Subcutaneous adipose tissue (tissue), 4 donors: ENCODE measurements around the gene RAP1GAP2. TPM values are rescaled to one million over a fixed set of nuclear protein-coding genes. Genes with fewer than 3 reads are reported as not detected.

Source experiments
- total RNA-seq, 4 donors: library from RNA; depleted of rRNA; stranded (reverse); fragments of >200 nt; gene quantifications; one replicate each; pipeline ENCODE4 v1.1.0, GENCODE V29; 2016
- TF ChIP-seq, protein P1 (sequence below): fragments of 450-650 bp; IDR thresholded peaks from one replicate; pipeline ENCODE4 v1.5.1; 2016; ENCODE audit warnings: low read depth, mild to moderate bottlenecking, control low read depth, antibody characterized with exemption, moderate library complexity

The RAP1GAP2 gene
- total RNA-seq, 4 donors from 2014 or later = 1.9 to 6.1 (median 3.4) TPM

DNA sequence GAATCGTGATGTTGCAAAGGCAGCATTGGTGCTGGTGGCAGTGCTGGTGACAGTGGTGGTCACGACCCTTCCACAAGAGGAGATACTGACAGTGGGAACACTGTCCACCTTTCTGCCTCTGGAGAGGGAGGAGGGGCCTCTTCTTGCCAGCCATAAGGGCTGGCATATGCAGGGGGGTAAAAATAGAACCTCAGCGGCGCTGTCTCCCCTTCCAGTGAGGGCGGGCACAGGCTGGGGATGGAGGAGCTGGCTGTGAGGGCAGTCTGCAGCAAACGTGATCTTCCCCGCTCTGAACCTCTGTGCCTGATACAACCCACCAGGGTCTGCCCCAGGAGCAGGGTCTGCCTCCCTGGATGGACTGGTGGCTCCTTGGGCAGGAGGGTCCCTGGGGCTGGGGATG is 3.4 kb downstream of the RAP1GAP2 start:
- TF ChIP-seq, protein P1, sequence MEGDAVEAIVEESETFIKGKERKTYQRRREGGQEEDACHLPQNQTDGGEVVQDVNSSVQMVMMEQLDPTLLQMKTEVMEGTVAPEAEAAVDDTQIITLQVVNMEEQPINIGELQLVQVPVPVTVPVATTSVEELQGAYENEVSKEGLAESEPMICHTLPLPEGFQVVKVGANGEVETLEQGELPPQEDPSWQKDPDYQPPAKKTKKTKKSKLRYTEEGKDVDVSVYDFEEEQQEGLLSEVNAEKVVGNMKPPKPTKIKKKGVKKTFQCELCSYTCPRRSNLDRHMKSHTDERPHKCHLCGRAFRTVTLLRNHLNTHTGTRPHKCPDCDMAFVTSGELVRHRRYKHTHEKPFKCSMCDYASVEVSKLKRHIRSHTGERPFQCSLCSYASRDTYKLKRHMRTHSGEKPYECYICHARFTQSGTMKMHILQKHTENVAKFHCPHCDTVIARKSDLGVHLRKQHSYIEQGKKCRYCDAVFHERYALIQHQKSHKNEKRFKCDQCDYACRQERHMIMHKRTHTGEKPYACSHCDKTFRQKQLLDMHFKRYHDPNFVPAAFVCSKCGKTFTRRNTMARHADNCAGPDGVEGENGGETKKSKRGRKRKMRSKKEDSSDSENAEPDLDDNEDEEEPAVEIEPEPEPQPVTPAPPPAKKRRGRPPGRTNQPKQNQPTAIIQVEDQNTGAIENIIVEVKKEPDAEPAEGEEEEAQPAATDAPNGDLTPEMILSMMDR = no peak

DNA sequence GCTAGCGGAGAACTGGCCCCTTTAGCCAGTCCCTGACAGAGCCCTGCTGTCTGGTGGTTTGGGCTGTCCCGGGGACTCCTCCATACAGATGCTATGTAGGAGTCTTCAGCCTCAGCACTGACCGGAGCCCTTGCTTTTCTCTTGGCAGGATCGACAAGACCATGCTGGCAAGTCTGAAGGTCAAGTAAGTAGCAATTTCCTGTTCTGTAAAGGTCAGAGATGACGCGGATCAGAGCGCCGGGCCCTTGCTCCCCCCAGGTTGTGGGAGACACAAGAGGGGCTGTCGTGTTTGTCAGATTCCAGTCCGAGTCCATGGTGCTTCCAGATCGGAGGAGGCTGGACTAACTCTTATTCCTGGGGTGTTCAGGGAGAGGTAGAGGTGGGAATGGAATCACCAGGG is 4.1 kb downstream of the RAP1GAP2 start:
- TF ChIP-seq, protein P1 = no peak

DNA sequence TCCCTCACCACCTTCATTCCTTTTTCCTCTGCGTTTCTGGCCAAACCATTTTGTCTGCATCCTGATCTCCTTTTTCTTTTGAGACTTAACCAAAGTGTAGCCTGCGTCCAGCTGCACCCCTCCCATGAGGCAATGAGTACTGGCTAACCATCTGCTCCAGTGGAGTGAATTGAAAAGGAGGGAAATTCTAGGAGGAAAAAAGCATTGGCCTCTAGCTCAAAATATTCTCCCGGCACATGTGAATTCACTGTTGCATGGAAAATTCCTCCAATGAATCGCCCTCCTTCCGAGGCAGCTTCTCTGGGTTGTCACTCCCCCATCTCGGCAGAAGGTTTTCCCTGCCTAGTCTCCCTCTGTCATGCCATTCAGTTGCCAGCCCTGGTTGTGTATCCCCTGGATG is 5.6 kb downstream of the RAP1GAP2 start:
- TF ChIP-seq, protein P1 = no peak

DNA sequence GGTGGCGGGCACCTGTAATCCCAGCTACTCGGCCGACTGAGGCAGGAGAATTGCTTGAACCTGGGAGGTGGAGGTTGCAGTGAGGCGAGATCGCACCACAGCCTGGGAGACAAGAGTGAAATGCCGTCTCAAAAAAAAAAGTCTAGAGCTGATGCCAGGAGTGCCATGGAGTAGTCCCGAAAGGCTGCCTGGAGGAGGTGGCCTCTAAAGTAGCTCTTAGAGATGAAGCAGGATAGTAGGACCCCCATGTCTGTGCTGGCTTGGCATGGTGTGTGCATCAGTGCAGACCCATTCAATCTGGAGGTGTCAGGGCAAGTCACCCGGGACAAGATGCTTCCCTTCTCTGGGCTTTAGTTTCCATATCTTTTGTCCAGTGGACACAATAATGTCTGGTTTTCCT is 6.3 kb downstream of the RAP1GAP2 start:
- TF ChIP-seq, protein P1 = no peak

DNA sequence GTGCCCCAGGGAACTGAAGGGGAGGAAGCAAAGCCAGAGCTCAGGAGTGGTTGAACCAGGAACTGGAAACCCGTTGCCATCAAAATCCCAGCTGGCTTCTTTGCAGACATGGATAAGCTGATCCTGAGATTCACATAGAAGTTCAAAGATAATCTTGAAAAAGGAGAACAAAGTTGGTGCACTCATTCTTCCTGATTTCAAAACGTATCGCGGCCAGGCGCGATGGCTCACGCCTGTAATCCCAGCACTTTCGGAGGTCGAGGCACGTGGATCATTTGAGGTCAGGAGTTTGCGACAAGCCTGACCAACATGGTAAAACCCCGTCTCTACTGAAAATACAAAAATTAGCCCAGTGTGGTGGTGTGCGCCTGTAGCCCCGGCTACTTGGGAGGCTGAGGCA is 7.1 kb downstream of the RAP1GAP2 start:
- TF ChIP-seq, protein P1 = no peak

DNA sequence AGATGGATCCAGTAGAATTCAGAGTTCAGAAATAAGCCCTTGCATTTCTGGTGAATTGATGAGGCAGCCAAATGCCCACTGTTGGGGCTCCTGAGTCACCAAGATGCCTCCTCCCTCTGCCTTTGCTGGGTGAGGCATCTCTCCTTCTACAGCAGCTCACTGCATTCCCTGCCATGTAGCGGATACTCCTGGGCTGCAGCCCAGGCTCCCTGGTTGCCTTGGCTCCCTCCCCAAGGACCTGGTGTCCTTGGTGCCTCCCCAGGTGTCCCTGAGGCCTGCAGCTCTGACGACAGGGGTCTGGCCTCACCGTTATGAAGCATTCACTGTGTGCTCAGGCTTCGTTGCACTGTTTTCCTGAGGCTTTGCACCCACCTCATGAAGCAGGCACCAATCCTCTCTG is 7.7 kb downstream of the RAP1GAP2 start:
- TF ChIP-seq, protein P1 = no peak

DNA sequence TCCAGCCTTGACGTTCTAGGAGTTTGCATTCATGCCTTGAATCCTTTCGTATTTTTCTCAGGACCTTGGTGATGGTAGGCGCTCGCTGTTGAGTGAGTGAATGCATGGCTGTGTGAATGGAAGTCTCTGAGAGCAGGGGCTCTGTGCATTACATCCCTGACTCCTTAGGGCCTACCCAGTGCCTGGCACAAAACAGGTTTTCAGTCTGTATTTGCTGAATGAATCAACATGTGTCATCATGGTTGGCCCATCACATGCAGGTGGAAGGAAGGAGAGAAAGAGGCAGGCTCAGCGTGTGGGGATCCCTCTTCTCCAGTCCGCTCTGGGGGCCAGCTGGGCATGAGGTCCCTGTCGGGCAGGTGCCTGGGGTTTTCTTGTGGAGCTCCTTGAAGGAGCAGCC is 8.7 kb downstream of the RAP1GAP2 start:
- TF ChIP-seq, protein P1 = no peak
